ENCODE measurements around the gene CDKN2B. TPM values are rescaled to one million over a fixed set of nuclear protein-coding genes. Genes with fewer than 3 reads are reported as not detected.

The CDKN2B gene
- total RNA-seq, 1 experiment from 2014 or later: 24.1 TPM

- peak; percentile 93 for DNase-seq (ENCODE audit: low read depth)
Observed at GRCh38 chr9:21994556-21995005, 14.5 kb downstream of the CDKN2B start, which contains the start of gene CDKN2B-AS1. TSS of gene CDKN2B-AS1 (plus strand) at chr9:21994791.

- DNase-seq (ENCODE audit: low read depth): peak; percentile 80
Observed at GRCh38 chr9:21993893-21994555, 15.1 kb downstream of the CDKN2B start, which contains the start of gene CDKN2A. TSS of gene CDKN2A (minus strand) at chr9:21994392.

GRCh38 chr9:21993007-21993406 is 16.1 kb downstream of the CDKN2B start:
- no peak for DNase-seq (ENCODE audit: low read depth)

- peak; percentile 52 for DNase-seq (ENCODE audit: low read depth)
Observed at GRCh38 chr9:21991072-21991959, 17.8 kb downstream of the CDKN2B start.

GRCh38 chr9:21989440-21990189 is 19.5 kb downstream of the CDKN2B start:
- DNase-seq (ENCODE audit: low read depth): no peak

- DNase-seq (ENCODE audit: low read depth): peak; percentile 49
Observed at GRCh38 chr9:21988056-21988990, 20.8 kb downstream of the CDKN2B start.

GRCh38 chr9:21985964-21986667 is 23.0 kb downstream of the CDKN2B start:
- no peak for DNase-seq (ENCODE audit: low read depth)

- DNase-seq (ENCODE audit: low read depth): no peak
Observed at GRCh38 chr9:21984101-21984500, 25.0 kb downstream of the CDKN2B start.

GRCh38 chr9:21983561-21983935 is 25.6 kb downstream of the CDKN2B start:
- DNase-seq (ENCODE audit: low read depth): peak; percentile 40

- no peak for DNase-seq (ENCODE audit: low read depth)
Observed at GRCh38 chr9:21982861-21983560, 26.1 kb downstream of the CDKN2B start.

GRCh38 chr9:21982391-21982790 is 26.7 kb downstream of the CDKN2B start:
- no peak for DNase-seq (ENCODE audit: low read depth)

- no peak for DNase-seq (ENCODE audit: low read depth)
Observed at GRCh38 chr9:21976334-21976875, 32.7 kb downstream of the CDKN2B start.

GRCh38 chr9:21974722-21975409 is 34.2 kb downstream of the CDKN2B start:
- DNase-seq (ENCODE audit: low read depth): peak; percentile 94

GRCh38 chr9:21974343-21974721 is 34.8 kb downstream of the CDKN2B start:
- peak; percentile 58 for DNase-seq (ENCODE audit: low read depth)

GRCh38 chr9:21972361-21972760 is 36.7 kb downstream of the CDKN2B start:
- no peak for DNase-seq (ENCODE audit: low read depth)

GRCh38 chr9:21970800-21971640 is 38.1 kb downstream of the CDKN2B start:
- DNase-seq (ENCODE audit: low read depth): no peak

GRCh38 chr9:21969951-21970799 is 38.9 kb downstream of the CDKN2B start:
- DNase-seq (ENCODE audit: low read depth): no peak
